Umbilical cord (tissue), 2 donors: ENCODE results near the gene POLR1A. TPM values are rescaled to one million over a fixed set of nuclear protein-coding genes. Genes with fewer than 3 reads are reported as not detected.
A peak's percentile ranks its signal among the peaks of the same experiment; 100 is the strongest.

Source experiments
- DNase-seq: peaks from one replicate; pipeline ENCODE4 v3.0.0-alpha.2; 2015; ENCODE audit warnings: low spot score
- total RNA-seq: library from RNA; depleted of rRNA; stranded (reverse); fragments of >200 nt; gene quantifications from one replicate; pipeline ENCODE4 v1.2.3, GENCODE V29; 2014; ENCODE audit warnings: low replicate concordance; ENCODE audit not compliant: insufficient read depth

The POLR1A gene
- total RNA-seq, 1 donor from 2014 or later: 7.0 TPM

DNA sequence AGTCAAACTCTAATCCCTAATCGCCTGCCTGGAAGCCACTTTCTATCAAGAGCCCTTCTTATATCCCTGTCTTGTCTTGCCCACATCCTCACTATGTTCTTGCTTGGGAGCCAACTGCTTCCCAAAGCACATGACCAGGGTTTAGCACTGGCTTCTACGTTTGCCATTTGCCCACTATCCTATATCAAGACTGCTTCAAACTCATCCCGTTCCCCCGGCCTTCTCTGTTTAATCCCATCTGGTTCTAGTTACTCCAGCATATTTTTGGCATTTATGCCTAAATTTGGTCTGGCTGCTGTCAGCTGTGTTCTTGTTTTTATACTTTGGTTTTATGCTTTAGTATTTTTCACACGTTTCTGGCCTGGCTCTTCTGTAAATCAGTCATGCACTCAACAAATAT is 40.2 kb downstream of the POLR1A start:
- DNase-seq: peak; percentile 26

GRCh38 chr2:86064006-86064405 is 41.7 kb downstream of the POLR1A start:
- DNase-seq: no peak

DNA sequence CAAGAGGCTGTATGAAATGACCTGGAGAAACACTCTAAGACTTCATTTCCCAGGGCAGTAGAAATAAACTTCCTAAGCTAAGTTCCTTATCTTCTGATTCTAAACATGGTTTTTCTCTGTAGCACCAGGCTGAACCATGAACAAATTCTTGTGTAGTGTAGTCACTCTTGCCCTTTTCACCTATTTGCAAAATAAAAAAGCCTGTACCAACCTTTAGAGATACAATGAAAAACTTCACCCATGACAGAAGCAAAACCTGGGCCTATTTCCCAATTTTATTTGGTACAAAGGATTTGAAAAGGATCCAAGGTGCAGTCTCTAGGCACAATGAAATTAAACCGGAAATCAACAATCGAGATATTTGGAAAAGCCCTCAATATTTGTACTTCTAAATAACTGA is 43.6 kb downstream of the POLR1A start:
- peak; percentile 25 for DNase-seq

DNA sequence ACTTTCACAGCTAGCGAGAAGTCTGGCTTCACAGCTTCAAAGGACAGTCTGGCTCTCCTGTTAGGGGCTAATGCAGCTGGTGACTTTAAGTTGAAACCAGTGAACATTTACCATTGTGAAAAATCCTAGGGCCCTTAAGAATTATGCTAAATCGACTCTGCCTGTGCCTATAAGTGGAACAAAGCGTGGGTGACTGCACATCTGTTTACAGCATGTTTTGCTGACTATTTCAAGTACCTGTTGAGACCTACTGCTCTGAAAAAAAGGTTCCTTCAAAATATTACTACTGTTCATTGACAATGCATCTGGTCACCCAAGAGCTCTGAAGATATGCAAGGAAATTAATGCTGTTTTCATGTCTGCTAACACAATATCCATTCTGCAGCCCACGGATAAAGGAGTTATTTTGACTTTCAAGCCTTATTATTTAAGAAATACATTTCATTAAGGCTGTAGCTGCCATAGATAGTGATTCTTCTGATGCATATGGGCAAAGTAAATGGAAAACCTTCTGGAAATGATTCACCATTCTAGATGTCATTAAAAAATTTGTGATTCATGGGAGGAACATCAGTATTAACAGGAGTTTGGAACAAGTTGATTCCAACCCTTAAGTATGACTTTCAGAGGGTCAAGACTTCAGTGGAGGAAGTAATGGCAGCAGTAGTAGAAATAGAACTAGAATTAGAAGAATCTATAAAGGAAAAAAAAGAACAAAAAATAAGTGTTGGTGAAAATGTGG is 48.9 kb downstream of the POLR1A start:
- no peak for DNase-seq

DNA sequence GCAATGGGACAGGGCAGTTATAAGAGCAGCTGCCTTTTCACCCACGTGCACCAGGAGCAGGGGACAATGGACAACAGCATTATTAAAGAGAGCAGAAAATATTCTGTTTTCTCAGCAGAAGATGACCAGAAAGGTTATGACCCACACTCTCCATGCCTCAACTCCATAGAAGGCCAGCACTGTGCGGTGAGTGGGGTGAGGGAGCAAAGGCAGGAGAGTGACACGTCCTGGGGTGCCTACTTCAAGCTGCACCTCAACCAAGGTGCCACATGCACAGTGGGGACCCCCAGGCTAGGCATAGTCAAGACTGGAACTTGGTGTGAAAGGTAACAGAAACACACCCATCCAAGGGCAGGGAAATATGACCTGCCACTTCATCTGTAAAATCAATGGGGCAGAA is 50.4 kb downstream of the POLR1A start:
- DNase-seq: no peak

GRCh38 chr2:86054535-86055082 is 51.1 kb downstream of the POLR1A start:
- DNase-seq: no peak

- DNase-seq: no peak
Measured at GRCh38 chr2:86053166-86053565, 52.5 kb downstream of the POLR1A start.

GRCh38 chr2:86052676-86053075 is 53.0 kb downstream of the POLR1A start:
- DNase-seq: no peak

GRCh38 chr2:86052265-86052664 is 53.4 kb downstream of the POLR1A start:
- DNase-seq: no peak

- no peak for DNase-seq
Measured at GRCh38 chr2:86050301-86050700, 55.4 kb downstream of the POLR1A start.

- no peak for DNase-seq
Measured at GRCh38 chr2:86049529-86049928, 56.2 kb downstream of the POLR1A start.

GRCh38 chr2:86048888-86049287 is 56.8 kb downstream of the POLR1A start:
- DNase-seq: no peak

- DNase-seq: no peak
Measured at GRCh38 chr2:86048383-86048701, 57.3 kb downstream of the POLR1A start.

DNA sequence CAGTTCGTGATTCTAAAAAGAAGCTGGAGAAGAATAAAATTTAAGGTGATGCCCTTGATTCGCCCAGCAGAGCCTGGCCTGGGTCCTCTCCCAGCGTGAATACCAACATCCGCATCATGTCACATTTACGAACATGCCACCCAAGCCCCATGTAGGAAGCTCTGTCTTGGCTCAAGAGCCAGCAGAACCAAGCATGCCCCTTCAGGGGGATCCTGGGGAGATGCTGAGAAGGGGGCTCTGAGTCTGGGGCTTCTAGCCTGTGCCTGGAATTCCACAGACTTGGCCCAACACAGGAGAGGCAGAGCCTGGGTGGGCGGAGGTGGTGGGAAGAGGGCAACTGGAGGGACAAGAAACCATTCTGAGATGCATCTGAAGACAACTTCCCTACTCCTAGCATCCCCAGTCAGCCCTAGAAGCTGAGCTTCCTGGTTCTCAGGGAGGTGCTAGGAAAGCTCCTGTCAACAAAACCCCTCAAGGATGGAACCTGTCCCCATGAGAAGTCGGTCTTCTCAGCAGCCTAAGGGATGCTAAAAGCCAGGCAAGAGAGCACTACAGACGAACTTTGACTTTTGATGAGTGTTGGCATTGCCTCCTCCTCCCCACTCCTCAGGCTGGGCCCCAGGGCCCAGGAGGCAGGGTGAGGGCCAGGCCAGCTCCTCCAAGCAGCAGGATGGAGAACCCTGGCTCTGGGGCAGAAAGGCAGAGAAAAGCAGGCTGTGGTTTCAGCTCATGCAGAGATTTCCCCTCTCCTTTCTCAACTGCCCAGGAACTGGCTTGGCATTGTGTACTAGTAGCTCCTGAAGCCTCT is 57.9 kb downstream of the POLR1A start:
- no peak for DNase-seq

GRCh38 chr2:86045541-86045940 is 60.1 kb downstream of the POLR1A start:
- DNase-seq: no peak

DNA sequence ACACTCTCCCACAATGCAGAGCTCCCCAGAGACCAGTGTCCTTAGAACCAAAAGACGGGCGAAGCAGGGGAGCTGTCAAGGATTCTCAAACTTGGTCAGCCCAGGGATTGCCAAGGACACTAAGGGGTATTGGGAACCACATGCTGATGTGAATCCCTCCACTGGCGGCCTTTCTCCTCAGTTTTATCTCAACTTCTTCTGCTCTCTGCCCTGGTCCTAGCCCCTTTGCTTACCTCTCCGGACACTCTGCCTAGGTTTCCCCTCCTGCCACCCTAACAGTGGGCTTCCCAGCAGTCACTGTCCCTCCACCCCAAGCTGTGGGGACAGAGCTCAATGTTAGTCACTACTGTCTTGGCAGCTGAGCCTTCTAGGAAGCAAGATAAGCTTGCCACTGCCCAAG is 61.1 kb downstream of the POLR1A start:
- no peak for DNase-seq

DNA sequence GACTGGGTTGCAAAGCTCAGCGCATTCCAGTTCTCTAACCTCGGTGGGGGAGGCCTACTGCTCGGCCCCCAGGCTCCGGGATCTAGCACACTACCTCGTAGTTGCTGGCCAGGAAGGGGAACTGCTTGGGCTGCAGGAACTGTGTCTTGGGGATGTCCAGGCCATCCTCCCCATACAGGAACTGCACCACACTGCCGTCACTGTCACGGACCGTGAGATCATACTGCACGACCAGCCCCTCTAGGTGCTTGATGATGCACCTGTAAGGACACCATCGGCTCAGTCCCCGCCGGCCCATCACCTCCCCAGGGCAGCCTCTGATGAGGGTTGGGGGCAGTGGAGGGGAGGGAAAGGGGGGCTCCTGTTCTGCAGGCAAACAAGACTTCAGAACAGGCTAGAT is 61.6 kb downstream of the POLR1A start:
- DNase-seq: no peak

- no peak for DNase-seq
Measured at GRCh38 chr2:86042256-86043168, 63.2 kb downstream of the POLR1A start.

- DNase-seq: no peak
Measured at GRCh38 chr2:86039963-86040655, 65.6 kb downstream of the POLR1A start.

DNA sequence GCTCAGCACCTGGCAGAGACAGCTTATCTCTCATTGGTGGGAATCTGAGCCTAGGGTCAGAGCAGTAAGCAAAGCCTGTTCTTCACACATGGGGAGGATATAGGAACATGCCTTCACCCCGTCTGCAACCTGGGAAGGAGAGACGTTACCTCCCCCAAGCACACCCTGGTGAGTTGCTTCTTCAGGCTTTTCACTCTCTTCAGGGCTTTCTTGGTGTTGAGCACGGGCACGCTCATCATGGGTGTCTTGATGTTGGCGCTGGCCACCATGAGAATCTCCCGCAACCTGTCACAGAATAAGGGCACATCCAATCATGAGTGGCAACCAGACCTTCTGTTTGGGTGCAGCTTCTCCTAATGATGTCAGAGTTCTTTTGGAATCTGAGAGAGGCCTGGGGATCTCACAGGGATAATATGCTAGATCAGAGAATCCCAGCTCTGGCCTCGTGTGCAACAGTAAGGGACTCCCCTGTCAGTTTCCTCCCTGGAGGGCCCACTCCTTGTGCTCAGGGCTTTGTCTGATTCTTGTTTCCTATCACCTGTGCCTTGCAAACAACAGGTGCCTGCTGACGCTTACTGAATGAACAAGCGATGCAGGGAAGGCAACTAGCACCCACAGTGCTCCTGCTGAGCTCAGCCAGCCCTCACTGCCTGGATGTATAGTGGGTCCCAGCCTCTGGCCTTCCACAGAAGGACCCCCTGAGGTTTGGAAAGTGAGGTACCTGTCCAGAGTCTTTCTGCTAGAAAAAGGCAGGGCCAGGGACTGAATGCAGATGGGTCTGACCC is 66.3 kb downstream of the POLR1A start:
- DNase-seq: no peak
